H1 (cell line): ENCODE data around the gene CCDC182. TPM values are rescaled to one million over a fixed set of nuclear protein-coding genes. Genes with fewer than 3 reads are reported as not detected.

Source experiments
- KDM5A ChIP-seq: fragments of 200-600 bp; IDR thresholded peaks from 2 replicates; pipeline ENCODE4 v1.7.1; 2012; ENCODE audit warnings: mild to moderate bottlenecking, low read length, inconsistent platforms, mixed read lengths
- SIX5 ChIP-seq: IDR thresholded peaks from 2 replicates; pipeline ENCODE4 v1.6.1; 2011; ENCODE audit warnings: mild to moderate bottlenecking, low read depth, low read length
- TAF1 ChIP-seq: IDR thresholded peaks from 2 replicates; pipeline ENCODE4 v1.6.1; 2011; ENCODE audit warnings: mild to moderate bottlenecking, low read depth, low read length
- polyA plus RNA-seq, 7 experiments: library from polyadenylated mRNA; depleted of rRNA in 3 of 7; stranded (reverse) in 5 of 7; unstranded in 2 of 7; fragments of >200 nt in 5 of 7; fragments of 200-250 nt in 2 of 7; gene quantifications; 1 replicate in 5 of 7; 2 replicates in 1 of 7; 4 replicates in 1 of 7; pipeline versions ENCODE4 v1.2.1 to v1.2.3, GENCODE V29; 2011 to 2013; ENCODE audit warnings: missing spikeins in 2 of 7, mixed read lengths in 2 of 7
- total RNA-seq: library from RNA; stranded (reverse); fragmentation: NEBNext Ultra II Directional; extraction: Animal tissue kit (Norgen Biotek cat#: 25700); gene quantifications from 2 replicates; pipeline ENCODE4 v1.2.1, GENCODE V29; 2021

The CCDC182 gene
- total and polyA plus RNA-seq, 2 of the 8 experiments (the other 6 are each of a cell fraction or from before 2014, with no cell fraction given): not detected

DNA sequence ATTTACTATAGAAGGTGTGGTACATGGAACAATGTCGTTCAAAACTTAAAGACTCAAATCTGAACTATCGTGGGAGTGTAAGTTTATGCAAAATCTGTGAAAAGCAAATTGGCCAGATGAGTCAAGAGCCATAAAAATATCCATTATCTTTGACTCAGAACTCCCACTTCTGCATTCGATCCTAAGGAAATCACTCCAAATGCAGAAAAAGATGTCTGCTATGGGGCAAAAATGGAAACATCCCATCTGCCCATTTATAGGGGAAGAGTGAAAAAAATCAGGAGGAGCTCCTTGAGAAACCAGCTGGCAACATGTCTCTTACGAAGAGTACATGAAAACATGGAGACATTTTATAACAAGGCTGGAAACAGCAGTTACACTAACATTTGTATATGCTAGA is 43.6 kb upstream of the CCDC182 start (continued):
- no peak for TF ChIP-seq TAF1
- no peak for TF ChIP-seq KDM5A
- TF ChIP-seq SIX5: no peak
- TF ChIP-seq, all 59 proteins: peak for 0
